Thyroid gland (tissue), 4 donors: Measurements from ENCODE around the gene SPRED2. TPM values are rescaled to one million over a fixed set of nuclear protein-coding genes. Genes with fewer than 3 reads are reported as not detected.

ENCODE experiments used
- DNase-seq, 2 donors: peaks; one replicate each; pipeline ENCODE4 v3.0.0-alpha.2; 2019
- H3K27ac ChIP-seq, 3 donors: fragments of 200-600 bp; sonication (generic); 1 replicate in 2 of 3; 2 replicates in 1 of 3; pipeline ENCODE4 v1.5.1; 2016 to 2019; ENCODE audit warnings: mild to moderate bottlenecking in 1 of 3, moderate library complexity in 1 of 3
- H3K27me3 ChIP-seq: fragments of 200-600 bp; sonication (generic); one replicate; pipeline ENCODE4 v1.5.1; 2019
- H3K36me3 ChIP-seq, 2 donors: fragments of 200-600 bp; sonication (generic); one replicate each; pipeline ENCODE4 v1.5.1; 2016 to 2019
- H3K4me1 ChIP-seq, 2 donors: fragments of 200-600 bp; sonication (generic); one replicate each; pipeline ENCODE4 v1.5.1; 2017 to 2019
- H3K4me3 ChIP-seq, 3 donors: fragments of 200-600 bp; sonication (generic); replicated peaks in 1 of 3; 1 replicate in 2 of 3; 2 replicates in 1 of 3; pipeline ENCODE4 v1.5.1; 2016; ENCODE audit warnings: mild to moderate bottlenecking in 1 of 3
- H3K9me3 ChIP-seq: fragments of 200-600 bp; sonication (generic); one replicate; pipeline ENCODE4 v1.5.1; 2017
- CTCF ChIP-seq, 6 experiments: fragments of 200-600 bp in 3 of 6; fragments of 450-650 bp in 3 of 6; sonication (generic) in 3 of 6; IDR thresholded peaks; one replicate each; pipeline ENCODE4 v1.5.1; 2016 to 2019; ENCODE audit warnings: antibody characterized with exemption in 6 of 6, mild to moderate bottlenecking in 2 of 6, inconsistent platforms in 1 of 6, moderate library complexity in 1 of 6
- POLR2A ChIP-seq, 2 donors: fragments of 450-650 bp; IDR thresholded peaks; one replicate each; pipeline ENCODE4 v1.6.1; 2017; ENCODE audit warnings: antibody characterized with exemption in 2 of 2, mild to moderate bottlenecking in 2 of 2, moderate library complexity in 1 of 2
- WGBS, 2 donors: methylation state at CpG; one replicate each; pipeline ENCODE4 v1.1.5; 2017; 5-methylcytosine and 5-hydroxymethylcytosine counted together
- intact Hi-C: fragments of 100-400 bp; cut with DNase I; formaldehyde crosslinking; loops from one replicate; pipeline ENCODE4 v1.15.1; 2023
- total RNA-seq, 4 donors: library from RNA; depleted of rRNA; stranded (reverse); fragments of >200 nt; gene quantifications; one replicate each; pipeline ENCODE4 v1.2.3, GENCODE V29; 2016

The SPRED2 gene
- total RNA-seq, 4 donors from 2014 or later: 18.8 to 44.0 (median 25.4) TPM

GRCh38 chr2:65375723-65376122, 56.7 kb downstream of the SPRED2 start:
- Histone ChIP-seq H3K27ac (no peak overlapping the region), H3K36me3 (no peaks in the 10 kb centered on the region), H3K27me3 (no peaks in the 10 kb centered on the region), H3K9me3 (no peaks in the 10 kb centered on the region), H3K4me1 (peaks cover 15 to 36% of the 10 kb centered on the region in 2 donors), H3K4me3 (no peak overlapping the region)
- intact Hi-C loops: no loop called here
- 87 to 90% methylated on average over 4 of the region's 4 CpGs for WGBS, 2 donors
- DNase-seq: no peak
- TF ChIP-seq POLR2A (IDR thresholded peaks at IDR 0.05): no peak
- TF ChIP-seq CTCF (IDR thresholded peaks at IDR 0.05): no peak

- DNase-seq: no peak
- TF ChIP-seq CTCF (IDR thresholded peaks at IDR 0.05) (no peak), POLR2A (IDR thresholded peaks at IDR 0.05) (no peak)
- H3K4me1 ChIP-seq: peaks cover 15 to 41% of the 10 kb centered on the region in 2 donors
- WGBS, 2 donors: 84 to 93% methylated on average over 4 of the region's 4 CpGs
- intact Hi-C loops: no loop called here
- no peaks in the 10 kb centered on the region for H3K36me3 ChIP-seq
- H3K27ac ChIP-seq: no peak overlapping the region
- no peak overlapping the region for H3K4me3 ChIP-seq
- no peaks in the 10 kb centered on the region for H3K9me3 ChIP-seq
- no peaks in the 10 kb centered on the region for H3K27me3 ChIP-seq
Observed at GRCh38 chr2:65374999-65375398, 57.4 kb downstream of the SPRED2 start.

GRCh38 chr2:65374575-65374974, 57.8 kb downstream of the SPRED2 start:
- no peak for TF ChIP-seq POLR2A (IDR thresholded peaks at IDR 0.05)
- no peak for TF ChIP-seq CTCF (IDR thresholded peaks at IDR 0.05)
- Histone ChIP-seq H3K4me3 (no peak overlapping the region), H3K9me3 (no peaks in the 10 kb centered on the region), H3K36me3 (no peaks in the 10 kb centered on the region), H3K4me1 (peaks cover 15 to 41% of the 10 kb centered on the region in 2 donors), H3K27me3 (no peaks in the 10 kb centered on the region), H3K27ac (no peak overlapping the region)
- 64 to 67% methylated on average over 3 of the region's 3 CpGs for WGBS, 2 donors
- no peak for DNase-seq
- intact Hi-C loops: no loop called here

GRCh38 chr2:65373365-65373918, 59.0 kb downstream of the SPRED2 start:
- H3K36me3 ChIP-seq: no peaks in the 10 kb centered on the region
- peaks cover 15 to 41% of the 10 kb centered on the region in 2 donors for H3K4me1 ChIP-seq
- TF ChIP-seq CTCF (IDR thresholded peaks at IDR 0.05) (no peak), POLR2A (IDR thresholded peaks at IDR 0.05) (no peak)
- WGBS, 2 donors: 68 to 77% methylated on average over 1 of the region's 1 CpG
- H3K4me3 ChIP-seq: no peak overlapping the region
- intact Hi-C loops: no loop called here
- no peaks in the 10 kb centered on the region for H3K27me3 ChIP-seq
- no peak for DNase-seq
- no peaks in the 10 kb centered on the region for H3K9me3 ChIP-seq
- H3K27ac ChIP-seq: no peak overlapping the region

- 83 to 90% methylated on average over 1 of the region's 1 CpG for WGBS, 2 donors
- Histone ChIP-seq H3K4me3 (no peak overlapping the region), H3K9me3 (no peaks in the 10 kb centered on the region), H3K27ac (no peak overlapping the region), H3K36me3 (no peaks in the 10 kb centered on the region), H3K4me1 (peaks cover 15 to 44% of the 10 kb centered on the region in 2 donors), H3K27me3 (no peaks in the 10 kb centered on the region)
- TF ChIP-seq CTCF (IDR thresholded peaks at IDR 0.05) (no peak), POLR2A (IDR thresholded peaks at IDR 0.05) (no peak)
- intact Hi-C loops: no loop called here
- no peak for DNase-seq
Observed at GRCh38 chr2:65372619-65373018, 59.8 kb downstream of the SPRED2 start.
